HG03457 (cell line): Measurements from ENCODE around the gene TREH.
"Not testable (repeated sequence)": the region's sequence is repeated elsewhere in the genome, so short reads cannot be mapped to it uniquely, and the experiment has no call there.

Source experiments
- ATAC-seq: cut with Tn5 transposase; IDR thresholded peaks from one replicate; pipeline ENCODE4 v1.9.1; 2021; ENCODE audit warnings: moderate number of reproducible peaks; ENCODE audit not compliant: unreplicated experiment

Gene TREH, protein sequence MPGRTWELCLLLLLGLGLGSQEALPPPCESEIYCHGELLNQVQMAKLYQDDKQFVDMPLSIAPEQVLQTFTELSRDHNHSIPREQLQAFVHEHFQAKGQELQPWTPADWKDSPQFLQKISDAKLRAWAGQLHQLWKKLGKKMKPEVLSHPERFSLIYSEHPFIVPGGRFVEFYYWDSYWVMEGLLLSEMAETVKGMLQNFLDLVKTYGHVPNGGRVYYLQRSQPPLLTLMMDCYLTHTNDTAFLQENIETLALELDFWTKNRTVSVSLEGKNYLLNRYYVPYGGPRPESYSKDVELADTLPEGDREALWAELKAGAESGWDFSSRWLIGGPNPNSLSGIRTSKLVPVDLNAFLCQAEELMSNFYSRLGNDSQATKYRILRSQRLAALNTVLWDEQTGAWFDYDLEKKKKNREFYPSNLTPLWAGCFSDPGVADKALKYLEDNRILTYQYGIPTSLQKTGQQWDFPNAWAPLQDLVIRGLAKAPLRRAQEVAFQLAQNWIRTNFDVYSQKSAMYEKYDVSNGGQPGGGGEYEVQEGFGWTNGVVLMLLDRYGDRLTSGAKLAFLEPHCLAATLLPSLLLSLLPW

DNA sequence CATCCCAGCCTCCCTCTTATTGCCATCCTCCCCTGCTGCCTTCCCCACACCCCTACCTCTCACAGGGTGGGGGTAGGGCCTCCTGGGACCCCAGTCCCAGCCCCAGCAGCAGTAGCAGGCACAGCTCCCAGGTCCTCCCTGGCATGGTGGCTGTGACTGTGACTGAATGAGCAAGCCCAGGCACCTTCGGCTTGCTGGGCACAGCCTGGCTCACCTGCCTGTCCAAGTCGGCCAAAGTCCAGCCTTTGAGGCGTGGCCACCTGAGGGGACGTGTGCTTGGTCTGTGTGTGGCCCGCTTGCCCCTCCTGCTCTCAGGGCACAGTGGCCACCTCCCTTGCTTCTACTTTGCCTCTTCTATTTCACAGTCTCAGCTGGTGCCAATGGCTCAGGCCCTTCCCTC is at the start of gene TREH:
TSS of gene TREH (minus strand) at position 168 of the 400 bp plus-strand sequence. CDS start at position 145, 23 bp downstream.
- no peak for ATAC-seq

DNA sequence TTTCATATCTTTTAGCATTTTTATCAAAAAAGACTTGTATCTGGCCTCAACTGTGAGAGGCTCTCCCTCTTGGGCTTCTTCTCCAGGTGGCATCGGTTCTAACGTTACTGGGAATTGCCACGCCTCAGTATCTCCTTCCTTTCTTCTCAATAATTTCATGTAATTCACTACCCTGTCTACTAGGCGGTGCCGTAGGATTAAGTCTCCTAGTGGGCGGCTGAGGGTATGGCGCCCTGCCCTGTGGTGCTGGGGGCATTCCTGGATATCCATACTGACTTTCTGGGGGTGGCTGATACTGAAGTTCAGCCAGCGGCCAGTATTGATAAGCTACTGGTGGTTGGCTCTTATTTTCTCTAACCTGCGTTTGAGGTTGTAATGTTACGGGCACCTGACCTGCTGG is 48.7 kb upstream of the TREH start:
- ATAC-seq = not testable (repeated sequence)

DNA sequence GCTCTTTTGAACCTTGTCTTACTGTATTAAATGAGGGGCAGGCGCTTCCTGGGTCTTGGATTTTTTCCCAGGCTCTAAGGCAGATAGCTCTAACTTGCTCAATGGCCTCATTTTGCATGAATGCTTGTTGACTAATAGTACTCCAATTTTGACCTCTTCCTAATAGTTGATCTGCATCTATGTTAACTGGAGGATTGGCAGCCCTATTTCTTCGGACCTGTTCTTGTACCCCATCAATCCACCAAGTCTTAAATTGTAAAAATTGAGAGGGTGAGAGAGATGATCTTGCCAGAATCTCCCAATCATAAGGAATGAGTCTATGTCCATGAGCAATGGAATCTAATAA is 48.2 kb upstream of the TREH start:
- not testable (repeated sequence) for ATAC-seq

DNA sequence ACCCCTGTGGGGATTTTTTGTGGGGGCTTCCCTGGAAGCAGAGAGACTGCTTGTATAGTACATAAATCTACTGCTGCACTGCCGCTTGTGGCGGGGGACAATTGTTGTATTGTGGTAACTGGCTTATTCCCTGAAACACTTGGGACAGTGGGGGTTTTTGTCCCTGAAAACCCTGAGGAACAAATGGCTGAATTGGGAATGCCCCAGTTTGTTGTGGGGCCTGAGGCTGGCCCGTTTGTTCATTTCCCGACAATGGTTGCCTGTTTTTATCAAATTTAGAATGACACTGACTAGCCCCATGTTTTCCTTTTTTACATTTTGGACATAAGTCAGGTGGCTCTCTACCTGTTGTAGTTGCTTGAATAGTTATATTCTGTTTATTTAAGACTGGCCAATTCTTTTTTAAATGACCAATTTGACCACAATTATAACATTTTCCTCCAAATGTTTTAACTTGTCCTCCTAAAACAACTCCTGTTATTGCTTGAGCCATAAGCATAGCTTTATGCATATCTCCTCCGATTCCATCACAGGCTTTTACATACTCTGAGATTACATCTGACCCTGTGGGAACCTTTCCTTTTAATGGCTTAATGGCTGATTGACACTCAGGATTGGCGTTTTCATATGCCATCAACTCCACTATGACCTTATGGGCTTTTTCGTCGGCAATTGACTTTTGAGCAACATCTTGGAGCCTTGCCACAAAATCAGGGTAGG is 47.7 kb upstream of the TREH start:
- ATAC-seq = not testable (repeated sequence)

DNA sequence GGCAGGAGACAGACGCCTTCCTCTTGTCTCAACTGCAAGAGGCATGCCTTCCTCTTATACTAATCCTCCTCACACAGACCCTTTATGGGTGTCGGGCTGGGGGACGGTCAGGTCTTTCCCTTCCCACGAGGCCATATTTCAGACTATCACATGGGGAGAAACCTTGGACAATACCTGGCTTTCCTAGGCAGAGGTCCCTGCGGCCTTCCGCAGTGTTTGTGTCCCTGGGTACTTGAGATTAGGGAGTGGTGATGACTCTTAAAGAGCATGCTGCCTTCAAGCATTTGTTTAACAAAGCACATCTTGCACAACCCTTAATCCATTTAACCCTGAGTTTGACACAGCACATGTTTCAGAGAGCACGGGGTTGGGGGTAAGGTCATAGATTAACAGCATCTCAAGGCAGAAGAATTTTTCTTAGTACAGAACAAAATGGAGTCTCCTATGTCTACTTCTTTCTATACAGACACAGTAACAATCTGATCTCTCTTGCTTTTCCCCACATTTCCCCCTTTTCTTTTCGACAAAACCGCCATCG is 42.1 kb upstream of the TREH start:
- not testable (repeated sequence) for ATAC-seq

DNA sequence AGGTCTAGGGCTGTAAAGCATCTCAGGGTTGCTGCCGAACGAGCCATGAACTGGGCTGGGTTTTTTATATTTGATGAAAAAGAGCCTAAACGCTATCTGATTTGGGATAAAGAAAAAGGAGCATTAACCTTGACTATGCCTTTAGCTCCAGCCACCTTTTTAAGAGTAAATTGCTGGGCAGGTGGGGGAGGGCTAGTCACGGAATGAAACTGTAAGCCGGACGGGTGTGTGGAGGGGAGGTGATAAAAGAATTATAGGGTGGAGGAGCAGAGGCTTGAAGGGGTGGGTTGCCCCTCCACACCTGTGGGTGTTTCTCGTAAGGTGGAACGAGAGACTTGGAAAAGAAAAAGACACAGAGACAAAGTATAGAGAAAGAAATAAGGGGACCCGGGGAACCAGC is 41.3 kb upstream of the TREH start:
- ATAC-seq = not testable (repeated sequence)

DNA sequence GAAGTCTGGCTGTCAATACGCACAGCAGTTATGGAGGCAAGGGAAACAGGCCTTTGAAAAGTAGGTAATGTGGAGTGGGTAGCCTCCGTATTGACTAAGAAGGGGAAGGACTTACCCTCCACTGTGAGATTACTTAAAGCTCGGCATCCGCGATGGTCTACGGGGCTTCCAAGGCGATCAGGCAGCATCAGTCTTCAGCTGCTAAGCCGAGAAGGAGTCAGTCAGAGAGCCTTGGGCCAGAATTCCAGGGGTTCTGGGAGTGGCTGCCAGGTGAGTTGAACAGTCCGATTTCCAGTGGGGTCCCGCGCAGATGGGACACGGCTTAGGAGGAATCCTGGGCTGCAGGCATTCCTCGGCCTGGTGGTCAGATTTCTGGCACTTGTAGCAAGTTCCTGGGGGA is 40.6 kb upstream of the TREH start:
- not testable (repeated sequence) for ATAC-seq

DNA sequence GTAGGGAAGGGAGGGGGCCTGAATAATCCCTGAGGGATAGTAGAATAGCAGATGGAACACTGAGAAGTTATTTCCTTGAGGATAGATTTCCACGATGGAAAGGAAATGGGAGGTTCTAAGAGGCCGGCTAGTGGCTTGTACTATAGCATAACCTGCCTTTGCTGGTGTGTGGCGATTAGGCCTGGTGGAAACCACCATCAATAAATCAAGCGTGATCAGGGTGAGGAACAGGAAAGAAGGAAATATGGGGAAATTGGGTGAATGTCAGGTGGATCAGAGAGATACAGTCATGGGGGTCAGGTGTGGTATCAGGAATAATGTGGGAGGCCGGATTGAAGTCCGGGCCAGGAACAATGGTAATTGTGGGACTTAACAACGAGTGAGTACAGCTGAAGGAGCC is 39.1 kb upstream of the TREH start:
- ATAC-seq = not testable (repeated sequence)

DNA sequence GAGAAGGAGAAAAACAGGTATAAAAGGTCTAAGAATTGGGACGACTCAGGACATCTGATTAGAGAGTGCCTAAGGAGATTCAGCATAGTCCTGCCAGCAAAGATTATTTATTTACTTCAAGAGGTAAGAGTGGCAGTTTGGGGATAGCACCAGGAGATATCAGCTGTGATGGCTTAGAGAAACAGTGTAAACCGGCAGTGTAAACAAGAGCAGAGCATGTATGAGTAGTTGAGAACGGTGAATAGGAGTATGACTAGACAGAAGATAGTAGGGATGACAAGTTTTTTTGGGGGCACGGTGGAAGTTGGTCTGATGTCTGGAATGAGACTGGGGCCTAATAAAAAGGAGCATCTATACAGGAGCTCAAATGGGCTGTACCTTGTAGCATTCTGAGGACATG is 38.3 kb upstream of the TREH start:
- ATAC-seq = not testable (repeated sequence)

DNA sequence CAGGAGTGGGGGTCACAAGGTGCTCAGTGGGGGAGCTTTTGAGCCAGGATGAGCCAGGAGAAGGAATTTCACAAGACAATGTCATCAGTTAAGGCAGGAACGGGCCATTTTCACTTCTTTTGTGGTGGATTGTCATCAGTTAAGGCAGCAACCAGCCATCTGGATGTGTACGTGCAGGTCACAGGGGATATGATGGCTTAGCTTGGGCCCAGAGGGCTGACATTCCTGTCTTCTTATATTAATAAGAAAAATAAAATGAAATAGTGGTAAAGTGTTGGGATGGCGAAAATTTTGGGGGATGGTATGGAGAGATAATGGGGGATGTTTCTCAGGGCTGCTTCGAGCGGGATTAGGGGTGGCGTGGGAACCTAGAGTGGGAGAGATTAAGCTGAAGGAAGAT is 37.8 kb upstream of the TREH start:
- ATAC-seq = not testable (repeated sequence)

DNA sequence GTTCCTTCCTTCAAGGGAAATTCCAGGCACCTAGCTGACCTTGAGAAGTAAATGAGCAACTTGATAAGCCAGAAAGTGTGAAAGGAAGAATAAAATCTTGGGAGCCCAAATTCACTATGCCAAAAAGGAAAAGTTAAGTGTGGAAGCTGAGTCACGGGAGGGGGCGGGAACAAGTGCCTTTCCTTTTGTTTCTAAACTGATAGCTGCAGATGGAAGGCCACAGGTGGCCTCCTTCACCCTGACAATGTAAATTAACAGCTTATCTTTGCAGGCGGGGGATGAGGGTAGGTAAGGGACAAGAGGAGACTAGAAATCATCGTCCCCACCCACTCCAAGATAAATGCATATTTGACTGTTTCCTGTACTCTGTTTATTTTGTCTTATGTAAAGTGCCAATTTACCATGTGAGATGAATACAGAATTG is 36.4 kb upstream of the TREH start:
- ATAC-seq = no peak

DNA sequence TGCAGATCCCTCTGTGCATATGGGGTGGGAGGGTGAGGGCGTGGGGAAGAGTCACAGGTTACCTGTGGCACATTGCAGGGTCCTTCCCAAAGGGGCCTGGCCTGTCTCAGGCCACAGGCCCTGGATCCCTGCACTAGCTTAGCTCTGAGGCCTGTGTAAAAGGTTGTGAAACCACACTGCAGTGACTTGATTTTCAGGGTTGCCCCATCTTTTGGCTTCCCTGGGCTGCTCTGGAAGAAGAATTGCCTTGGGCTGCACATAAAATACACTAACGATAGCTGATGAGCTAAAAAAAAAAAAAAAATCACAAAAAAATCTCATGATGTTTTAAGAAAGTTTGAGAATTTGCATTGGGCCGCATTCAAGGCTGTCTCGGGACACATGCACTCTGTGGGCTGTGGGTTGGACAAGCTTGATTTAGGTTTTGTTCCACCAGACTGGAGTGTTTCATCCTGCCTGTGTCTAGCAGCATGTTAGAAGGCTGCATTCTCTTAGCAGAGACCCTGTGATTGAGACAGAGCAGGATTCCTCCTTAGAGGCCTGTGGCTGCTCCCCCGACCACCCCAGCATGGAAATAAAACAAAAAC is 35.9 kb upstream of the TREH start:
- no peak for ATAC-seq

DNA sequence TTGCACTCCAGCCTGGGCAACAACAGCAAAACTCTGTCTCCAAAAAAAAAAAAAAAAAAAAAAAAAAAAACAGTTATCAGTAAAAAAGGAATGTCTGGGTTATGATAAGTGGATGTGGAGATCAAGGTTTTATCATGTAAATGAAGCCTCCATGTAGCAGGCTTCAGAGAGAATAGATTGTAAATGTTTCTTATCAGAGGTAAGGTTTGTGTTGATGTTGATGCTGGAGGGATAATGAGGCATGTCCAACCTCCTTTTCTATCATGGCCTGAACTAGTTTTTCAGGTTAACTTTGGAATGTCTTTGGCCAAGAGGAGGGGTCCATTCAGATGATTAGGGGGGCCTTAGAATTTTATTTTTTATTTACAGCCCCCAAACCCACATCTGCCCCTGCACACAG is 35.4 kb upstream of the TREH start:
- ATAC-seq = no peak

DNA sequence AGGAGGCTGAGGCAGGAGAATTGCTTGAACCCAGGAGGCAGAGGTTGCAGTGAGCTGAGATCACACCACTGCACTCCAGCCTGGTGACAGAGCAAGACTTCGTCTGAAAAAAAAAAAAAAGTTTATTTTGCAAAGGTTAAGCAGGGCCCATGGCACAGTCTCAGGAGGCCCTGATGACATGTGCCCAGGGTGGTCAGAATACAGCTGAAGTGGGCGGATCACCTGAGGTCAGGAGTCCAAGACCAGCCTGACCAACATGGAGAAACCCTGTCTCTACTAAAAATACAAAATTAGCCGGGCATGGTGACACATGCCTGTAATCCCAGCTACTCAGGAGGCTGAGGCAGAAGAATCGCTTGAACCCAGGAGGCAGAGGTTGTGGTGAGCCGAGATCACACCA is 35.0 kb upstream of the TREH start:
- not testable (repeated sequence) for ATAC-seq

DNA sequence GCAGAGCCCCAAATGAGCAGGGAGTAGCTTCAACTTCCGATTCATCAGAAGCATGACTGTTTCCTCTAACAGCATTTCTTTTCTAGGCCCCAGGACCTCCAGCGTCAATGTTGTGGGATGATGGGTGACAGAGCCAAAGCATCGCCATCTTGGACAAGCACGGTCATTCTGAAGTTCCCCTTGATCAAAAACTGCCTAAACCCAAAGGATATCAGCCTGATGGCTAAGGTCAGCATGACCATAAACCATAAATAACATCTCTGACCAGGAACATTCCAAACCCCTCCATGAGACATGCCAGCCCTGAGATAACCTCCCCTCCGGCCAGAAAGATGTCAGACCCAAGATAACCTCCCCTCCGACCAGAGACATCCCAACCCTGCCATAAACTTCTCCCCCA is 28.8 kb upstream of the TREH start:
- no peak for ATAC-seq

DNA sequence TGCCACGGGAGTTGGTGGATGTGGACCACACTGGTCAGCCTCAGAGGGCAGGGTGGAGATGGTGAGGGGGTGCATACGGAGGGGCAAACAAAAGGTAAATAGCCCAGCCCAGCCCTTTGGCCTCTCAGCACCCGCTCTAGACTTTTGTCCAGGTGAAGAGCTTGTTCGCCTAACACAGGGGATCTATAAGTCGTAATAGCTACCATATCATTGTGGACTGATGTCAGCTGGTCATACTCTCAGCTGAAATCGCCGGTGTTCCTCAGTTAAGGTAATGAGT is 27.0 kb upstream of the TREH start:
- ATAC-seq = no peak

DNA sequence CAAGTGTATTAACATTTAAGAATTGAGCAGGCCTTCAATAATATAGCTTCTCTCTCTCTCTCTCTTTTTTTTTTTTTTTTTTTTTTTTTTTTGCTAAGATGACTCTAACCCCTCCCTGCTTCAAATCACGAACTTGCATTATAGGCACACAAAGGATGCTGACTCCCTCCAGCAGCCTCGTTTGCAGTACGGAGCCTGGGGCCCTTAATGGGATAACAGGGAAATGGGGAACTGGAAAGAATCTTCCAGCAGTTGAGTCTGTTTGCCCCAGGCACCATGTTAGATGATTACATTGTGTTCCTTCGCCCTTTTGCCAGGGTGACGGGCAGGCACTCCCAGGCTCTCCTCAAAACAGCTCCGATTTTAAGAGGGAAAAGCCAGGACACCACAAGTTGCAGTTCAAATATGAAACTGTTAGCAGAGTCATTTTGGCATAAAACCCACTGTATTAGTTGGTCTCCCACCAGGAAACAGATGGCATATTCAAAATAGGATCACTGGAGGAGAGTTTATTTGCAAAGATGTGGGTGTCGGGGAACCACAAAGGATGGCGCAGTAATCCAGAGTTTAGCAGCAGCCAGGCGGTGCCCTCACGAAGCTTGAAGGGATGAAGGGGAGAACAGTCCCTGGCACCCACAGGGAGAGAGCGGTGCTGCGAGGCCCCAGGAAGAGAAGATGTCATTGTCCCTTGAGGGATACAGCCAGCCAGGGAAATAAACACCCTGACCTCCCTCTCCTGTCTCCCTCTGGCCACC is 26.5 kb upstream of the TREH start:
- ATAC-seq = no peak

DNA sequence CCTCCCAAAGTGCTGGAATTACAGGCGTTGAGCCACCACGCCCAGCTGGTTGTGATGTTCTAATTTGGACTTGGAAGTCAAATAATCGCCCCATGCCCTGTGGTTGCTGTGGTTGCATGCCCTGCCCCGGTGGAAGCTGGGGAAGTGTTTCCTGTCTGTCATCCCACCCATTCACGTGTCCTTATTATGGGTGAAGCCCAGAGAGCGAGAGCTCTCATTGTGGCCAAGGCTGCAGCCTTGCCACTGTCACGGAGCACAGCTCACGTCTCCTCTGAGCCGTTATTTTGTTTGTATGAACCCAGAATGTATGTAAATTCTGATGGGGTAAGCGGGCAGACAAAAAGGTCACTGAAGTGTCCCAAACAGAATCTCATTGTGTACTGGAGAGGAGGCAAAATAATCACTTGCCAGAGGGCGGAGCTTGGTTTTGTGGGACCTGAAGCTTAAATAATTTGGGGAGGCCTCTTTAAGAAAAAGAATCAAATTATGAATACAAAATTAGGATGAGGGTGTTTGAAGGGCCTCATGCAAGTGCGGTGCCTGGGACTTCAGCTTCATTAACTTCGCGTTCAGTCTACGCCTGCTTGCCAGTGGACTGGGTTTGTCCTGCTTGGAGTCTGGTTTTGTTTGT is 25.8 kb upstream of the TREH start:
- no peak for ATAC-seq

DNA sequence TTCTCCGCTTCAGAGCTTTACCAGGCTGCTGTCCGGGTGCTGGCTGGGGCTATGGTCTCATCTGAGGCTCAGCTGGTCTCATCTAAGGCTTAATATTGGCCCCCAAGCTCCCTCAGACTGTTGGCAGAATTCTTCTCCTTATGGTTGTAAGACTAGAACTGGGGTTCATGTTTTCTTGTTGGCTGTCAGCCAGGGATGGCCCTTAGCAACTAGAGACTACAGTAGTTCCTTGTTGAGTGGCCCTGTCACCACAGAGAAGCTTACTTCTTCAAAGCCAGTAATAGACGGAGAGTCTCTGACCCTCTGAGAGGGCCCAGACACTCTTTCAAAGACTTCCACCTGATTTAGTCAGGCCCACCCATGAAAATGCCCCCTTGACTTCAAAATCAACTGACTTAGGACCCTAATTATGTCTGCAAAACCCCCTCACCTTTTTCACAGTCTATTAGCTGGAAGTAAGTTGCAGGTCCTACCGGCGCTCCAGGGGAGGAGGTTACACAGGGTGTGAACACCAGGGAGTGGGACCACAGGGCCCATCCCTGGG is 24.2 kb upstream of the TREH start:
- ATAC-seq = no peak
